AG10803 (cell line): ENCODE data around the gene C1orf21.

Experiments used
- DNase-seq: peaks from one replicate; pipeline ENCODE4 v3.0.0; 2010; ENCODE audit warnings: low read depth
- H3K4me3 ChIP-seq: 2 replicates; pipeline ENCODE4 v1.5.1; 2011; ENCODE audit warnings: mild to moderate bottlenecking, low read length, control low read depth
- TF ChIP-seq, protein P1 (sequence below): conservative IDR thresholded peaks from 2 replicates; pipeline ENCODE4 v1.5.1; 2011; ENCODE audit warnings: mild to moderate bottlenecking, low read length, control low read depth, inconsistent platforms

C1orf21 gene

DNA sequence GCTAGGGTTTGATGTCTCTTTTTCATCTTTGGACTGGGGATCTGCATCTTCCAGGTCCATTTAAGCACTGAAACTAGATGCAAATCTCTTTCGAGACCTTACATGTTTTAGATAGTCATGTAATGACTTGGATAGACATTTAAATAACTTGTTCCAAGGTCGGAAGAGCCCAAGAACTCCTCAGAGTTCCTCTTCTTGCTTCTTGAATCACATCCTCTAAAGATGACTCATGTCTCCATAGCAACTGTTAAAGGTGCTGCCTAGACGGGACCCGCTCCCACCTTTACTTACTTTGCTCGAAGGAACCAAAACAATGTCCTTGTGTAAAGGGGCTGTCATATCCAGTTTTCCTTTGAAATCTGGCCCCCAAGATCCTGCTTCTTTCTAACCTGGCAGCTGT, 237.8 kb downstream of the C1orf21 start:
- DNase-seq, result no peak
- TF ChIP-seq, protein P1, sequence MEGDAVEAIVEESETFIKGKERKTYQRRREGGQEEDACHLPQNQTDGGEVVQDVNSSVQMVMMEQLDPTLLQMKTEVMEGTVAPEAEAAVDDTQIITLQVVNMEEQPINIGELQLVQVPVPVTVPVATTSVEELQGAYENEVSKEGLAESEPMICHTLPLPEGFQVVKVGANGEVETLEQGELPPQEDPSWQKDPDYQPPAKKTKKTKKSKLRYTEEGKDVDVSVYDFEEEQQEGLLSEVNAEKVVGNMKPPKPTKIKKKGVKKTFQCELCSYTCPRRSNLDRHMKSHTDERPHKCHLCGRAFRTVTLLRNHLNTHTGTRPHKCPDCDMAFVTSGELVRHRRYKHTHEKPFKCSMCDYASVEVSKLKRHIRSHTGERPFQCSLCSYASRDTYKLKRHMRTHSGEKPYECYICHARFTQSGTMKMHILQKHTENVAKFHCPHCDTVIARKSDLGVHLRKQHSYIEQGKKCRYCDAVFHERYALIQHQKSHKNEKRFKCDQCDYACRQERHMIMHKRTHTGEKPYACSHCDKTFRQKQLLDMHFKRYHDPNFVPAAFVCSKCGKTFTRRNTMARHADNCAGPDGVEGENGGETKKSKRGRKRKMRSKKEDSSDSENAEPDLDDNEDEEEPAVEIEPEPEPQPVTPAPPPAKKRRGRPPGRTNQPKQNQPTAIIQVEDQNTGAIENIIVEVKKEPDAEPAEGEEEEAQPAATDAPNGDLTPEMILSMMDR, result no peak
- no peak overlapping the region for H3K4me3 ChIP-seq

DNA sequence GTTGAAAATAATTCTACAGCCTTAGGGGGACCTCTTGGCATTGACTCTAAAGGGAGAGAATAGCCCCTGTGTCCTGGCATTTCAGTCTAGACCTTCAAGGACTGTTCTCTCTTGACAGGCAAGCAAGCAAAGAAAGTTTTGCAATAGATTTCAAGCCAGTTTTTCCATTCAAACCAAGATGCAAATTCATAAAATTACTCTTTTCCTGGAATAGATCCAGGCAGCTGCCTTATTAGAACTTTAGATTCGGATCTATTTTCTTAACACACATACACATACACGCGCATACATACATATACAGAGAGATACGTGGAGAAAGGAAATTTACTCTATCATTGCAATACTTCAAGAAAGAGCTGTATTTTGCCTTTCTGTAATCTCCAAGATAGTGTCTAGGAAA, 238.4 kb downstream of the C1orf21 start:
- H3K4me3 ChIP-seq, result no peak overlapping the region
- TF ChIP-seq, protein P1, result no peak
- DNase-seq, result no peak

DNA sequence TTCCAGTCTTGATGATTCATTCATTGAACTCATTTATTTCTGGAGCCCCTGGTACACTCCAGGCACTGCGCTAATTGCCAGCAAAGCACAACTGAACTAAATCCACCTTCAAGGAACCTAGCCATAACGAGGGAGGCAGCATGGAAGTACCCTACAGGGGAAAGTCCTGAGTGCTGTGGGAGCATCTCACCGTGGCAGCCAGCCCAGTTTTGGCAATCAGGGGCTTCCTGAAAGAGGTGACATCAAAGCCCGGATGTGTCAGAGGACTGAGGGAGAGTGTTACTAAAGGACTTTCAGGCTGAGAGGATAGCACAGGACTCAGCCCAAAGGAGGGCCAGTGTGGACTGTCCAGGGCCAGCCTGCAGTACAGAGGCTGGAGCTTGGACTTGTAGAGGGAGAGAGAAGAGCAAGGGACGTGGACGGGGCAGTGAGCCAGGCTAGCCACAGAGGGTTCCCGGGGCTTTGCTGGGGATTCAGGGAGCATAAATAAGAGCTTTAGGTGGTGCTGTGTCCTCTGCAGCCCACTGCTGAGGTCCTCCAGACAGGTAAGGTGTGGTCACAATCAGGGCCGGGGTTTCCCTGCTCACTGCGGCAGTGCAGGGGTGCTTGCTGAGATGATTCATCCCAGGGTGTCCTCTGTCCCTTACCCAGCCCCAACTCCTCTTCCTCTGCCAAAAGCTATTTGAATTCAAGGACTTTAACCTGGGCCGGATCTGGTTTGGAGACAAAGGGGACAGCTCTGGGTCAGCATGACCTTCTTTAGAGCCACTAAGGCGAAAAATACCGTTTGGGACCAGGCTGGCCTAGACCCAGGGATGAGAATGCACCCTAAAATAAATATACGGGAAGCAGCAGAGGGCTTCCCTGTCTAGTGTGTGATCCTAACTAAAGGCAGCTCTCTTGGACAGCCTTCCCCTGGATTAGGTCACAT, 239.5 kb downstream of the C1orf21 start:
- TF ChIP-seq, protein P1, result no peak
- DNase-seq, result no peak
- no peak overlapping the region for H3K4me3 ChIP-seq

DNA sequence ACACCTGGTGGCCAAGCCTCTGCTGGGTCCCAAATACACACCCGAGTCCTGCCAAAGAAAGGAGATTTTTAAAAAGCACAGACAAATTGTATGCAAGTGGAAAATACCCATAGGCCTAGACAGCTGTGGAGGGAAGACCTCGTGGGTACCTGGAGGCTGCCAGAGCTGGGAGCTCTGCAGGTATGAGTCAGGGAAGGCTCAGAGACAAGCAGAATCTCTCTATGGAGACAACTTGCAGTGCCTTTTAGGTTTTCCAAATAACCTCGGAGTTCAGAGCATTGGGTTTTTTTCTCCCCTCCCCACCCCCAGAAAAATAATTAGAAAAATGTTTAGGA, 240.1 kb downstream of the C1orf21 start:
- no peak for DNase-seq
- no peak overlapping the region for H3K4me3 ChIP-seq
- TF ChIP-seq, protein P1, result no peak

DNA sequence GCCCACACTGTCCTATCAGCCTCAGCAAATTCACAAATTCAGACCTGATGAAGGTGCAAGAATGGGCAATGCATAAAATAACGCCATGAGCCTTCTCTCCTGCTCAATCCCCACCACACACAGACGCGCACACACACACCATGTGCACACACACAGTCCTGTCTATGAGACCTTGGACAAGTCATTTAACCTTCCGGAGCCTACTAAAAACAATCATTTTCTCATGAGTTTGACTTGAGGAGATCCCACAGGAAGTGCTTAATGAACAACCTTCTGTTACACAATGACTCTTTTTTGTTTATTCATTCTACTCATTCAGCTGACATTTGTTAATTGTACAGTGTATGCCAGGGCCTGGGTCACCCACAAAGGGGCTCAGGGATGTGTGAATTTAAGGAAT, 242.4 kb downstream of the C1orf21 start:
- TF ChIP-seq, protein P1, result no peak
- no peak for DNase-seq
- no peak overlapping the region for H3K4me3 ChIP-seq

DNA sequence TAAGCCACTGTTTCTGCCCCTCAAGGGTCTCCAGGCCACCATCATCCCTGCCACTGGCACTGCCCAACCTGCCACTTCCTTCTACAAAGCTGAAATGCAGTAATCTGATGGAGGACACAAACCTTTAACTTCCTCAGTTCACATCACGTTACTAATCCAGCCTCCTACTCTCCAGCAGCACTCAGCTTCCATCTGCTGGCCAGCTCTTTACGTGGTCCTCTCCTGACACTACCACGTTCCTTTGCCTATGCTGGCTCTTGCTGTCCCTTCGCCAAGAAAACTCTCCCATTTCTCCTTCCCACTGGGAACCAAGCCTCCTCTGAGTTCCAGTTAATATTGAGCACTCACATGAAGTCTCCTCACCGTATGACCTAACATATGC, 243.8 kb downstream of the C1orf21 start:
- no peak overlapping the region for H3K4me3 ChIP-seq
- DNase-seq, result no peak
- TF ChIP-seq, protein P1, result no peak
